ENCODE measurements around the gene PRXL2B.
"Not testable (repeated sequence)": the region's sequence is repeated elsewhere in the genome, so short reads cannot be mapped to it uniquely, and the experiment has no call there.

The PRXL2B gene

DNA sequence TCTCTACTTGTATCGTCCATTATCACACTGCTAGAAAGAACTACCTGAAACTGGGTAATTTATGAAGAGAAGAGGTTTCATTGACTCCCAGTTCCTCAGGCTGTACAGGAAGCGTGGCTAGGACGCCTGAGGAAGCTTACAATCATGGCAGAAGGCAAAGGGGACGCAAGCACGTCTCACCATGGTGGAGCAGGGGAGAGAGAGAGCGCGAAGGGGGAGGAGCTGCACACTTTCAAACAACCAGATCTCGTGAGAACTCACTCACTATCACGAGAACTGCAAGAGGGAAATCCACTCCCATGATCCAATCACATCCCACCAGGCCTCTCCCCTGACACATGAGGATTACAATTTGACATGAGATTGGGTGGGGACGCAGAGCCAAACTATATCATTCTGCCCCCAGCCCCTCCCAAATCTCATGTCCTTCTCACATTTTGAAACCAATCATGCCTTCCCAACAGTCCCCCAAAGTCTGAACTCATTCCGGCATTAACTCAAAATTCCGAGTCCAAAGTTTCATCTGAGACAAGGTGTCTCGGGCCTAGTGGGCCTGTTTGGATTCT, 38.2 kb downstream of the PRXL2B start:
- no peak for DNase-seq

GRCh38 chr1:2625311-2625710, 38.7 kb downstream of the PRXL2B start:
- DNase-seq = no peak

GRCh38 chr1:2625748-2626147, 39.2 kb downstream of the PRXL2B start:
- not testable (repeated sequence) for DNase-seq

DNA sequence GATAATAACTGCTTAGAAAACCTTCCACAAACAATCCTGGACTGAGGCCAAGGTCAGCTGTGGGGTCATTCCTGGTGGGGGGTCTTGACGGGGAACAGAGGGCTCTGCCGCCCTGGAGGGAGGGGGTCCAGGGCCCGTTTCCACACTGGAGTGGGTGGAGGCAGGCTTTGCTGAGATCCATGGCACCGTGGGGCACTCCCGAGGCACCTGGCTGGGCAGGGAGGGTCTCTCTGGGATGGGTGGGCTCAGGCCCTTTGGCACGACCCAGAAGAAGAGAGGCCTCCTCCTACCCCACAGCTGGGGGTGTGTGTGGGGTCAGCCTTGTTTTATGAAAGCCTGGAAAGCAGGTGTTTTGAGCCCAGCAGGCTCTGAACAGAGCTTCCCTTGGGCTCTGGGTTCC, 41.2 kb downstream of the PRXL2B start:
- DNase-seq = no peak

DNA sequence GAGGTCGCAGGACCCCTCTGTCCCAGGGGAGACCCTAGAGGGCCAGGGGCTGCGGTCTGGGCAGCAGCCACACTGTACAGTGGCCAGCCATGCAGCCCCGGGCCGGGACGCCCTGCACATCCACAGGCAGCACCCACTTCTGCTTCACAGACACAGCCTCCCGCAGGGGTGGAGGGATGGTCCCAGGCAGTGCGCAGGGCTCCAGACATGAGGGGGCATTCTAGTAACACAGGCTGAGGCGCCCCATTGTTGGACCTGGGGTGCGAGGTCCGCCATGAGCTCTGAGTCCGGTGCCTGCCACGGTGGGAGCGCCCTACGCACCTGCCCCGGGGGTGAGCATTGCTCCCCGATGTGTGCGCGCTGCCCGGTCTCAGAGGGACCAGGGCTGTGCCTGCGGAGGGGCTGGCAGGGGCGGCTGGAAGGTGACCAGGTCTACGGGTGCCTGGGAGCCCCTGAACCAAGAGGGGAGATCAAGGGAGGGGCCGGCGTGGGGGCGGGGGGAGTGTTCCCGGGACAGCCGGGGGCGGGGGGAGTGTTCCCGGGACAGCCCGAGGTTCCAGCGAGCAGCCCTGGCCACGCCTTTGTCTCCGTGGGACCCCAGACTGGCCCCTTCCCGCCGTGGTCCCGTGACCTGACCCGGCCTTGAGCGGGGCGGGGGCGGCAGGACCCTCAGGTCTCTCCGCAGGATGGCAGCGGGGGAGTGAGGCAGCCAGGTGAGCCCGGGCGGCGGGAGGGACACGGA, 41.8 kb downstream of the PRXL2B start:
- no peak for DNase-seq

DNA sequence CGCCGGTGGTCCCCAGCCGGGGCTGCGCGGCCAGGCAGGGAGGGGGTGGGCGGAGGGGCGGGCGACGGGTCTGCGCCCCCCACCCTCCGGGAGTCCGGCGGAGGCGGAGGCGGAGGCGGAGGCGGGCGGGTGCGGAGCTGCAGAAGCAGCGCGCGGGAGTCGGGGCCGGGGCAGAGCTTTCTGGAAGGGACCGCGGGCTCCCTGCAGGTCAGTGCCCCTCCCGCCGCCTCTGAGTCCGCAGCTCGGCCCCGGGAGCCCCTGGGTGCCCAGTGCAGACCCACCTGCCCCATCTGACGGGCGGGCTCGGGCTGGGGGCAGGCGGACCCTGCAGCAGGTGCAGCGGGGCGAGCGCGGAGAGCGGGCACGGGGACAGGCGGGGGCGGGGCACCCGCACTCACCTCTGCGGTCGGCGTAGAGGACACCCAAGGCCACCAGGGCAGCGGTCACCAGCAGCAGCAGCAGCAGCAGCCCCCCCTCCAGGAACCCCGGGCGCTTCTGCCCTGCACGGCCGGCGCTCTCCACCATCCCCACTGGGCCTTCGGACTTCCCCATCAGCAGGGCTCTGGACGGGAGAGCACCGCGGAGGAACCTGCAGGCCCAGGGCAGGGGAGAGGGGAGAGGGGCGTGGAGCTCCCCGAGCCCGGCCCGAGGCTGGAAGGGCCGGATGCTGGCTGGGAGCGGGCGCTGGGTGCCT, 42.5 kb downstream of the PRXL2B start:
- DNase-seq = no peak

- DNase-seq = no peak
Observed at GRCh38 chr1:2629627-2630497, 43.3 kb downstream of the PRXL2B start.

DNA sequence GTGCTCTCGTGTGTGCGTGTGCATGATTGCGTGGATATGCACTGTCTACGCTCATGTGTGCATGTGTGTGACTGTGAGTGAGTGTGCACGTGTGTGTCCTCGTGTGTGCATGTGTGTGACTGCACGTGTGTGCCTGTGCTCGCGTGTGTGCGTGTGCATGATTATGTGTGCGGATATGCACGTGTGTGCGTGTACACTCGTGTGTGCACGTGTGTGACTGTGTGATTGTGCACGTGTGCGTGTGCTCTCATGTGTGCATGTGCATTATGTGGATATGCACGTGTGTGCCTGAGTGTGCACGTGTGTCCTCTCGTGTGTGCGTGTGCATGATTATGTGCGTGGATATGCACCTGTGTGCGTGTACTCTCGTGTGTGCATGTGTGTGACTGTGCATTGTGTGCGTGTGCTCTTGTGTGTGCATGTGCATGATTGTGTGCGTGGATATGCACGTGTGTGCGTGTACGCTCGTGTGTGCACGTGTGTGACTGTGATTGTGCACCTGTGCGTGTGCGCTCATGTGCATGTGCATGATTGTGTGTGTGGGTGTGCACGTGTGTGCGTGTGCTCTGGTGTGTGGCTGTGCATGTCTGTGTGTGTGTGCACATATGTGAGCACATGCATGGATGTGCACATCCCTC, 44.0 kb downstream of the PRXL2B start:
- DNase-seq = no peak

GRCh38 chr1:2631136-2632050, 44.8 kb downstream of the PRXL2B start:
- no peak for DNase-seq

DNA sequence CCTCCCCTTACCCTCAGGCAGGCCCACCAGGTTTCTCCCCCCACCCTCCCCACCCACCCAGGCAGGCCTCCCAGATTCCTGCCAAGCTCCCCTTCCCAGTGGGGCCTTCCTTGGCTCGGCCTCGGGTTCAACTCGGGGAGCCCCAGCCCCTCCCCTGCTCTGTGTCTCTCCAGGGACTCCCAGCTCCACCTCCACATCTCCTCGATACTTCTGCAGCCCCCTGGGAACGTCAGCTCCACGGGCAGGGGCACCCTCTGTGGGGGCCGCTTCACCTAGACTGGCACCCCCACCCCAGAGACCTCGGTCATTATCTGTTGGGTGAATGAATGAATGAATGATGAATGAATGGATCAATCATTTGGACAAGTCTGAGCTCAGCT, 45.5 kb downstream of the PRXL2B start:
- no peak for DNase-seq

- no peak for DNase-seq
Observed at GRCh38 chr1:2632561-2633361, 46.2 kb downstream of the PRXL2B start, which contains the start of gene MMEL1. Gene MMEL1 (minus strand): TSS chr1:2633016. CDS start chr1:2629484, 3,532 bp downstream.

- DNase-seq = no peak
Observed at GRCh38 chr1:2633366-2633935, 46.9 kb downstream of the PRXL2B start.

- no peak for DNase-seq
Observed at GRCh38 chr1:2633936-2634491, 47.4 kb downstream of the PRXL2B start.

DNA sequence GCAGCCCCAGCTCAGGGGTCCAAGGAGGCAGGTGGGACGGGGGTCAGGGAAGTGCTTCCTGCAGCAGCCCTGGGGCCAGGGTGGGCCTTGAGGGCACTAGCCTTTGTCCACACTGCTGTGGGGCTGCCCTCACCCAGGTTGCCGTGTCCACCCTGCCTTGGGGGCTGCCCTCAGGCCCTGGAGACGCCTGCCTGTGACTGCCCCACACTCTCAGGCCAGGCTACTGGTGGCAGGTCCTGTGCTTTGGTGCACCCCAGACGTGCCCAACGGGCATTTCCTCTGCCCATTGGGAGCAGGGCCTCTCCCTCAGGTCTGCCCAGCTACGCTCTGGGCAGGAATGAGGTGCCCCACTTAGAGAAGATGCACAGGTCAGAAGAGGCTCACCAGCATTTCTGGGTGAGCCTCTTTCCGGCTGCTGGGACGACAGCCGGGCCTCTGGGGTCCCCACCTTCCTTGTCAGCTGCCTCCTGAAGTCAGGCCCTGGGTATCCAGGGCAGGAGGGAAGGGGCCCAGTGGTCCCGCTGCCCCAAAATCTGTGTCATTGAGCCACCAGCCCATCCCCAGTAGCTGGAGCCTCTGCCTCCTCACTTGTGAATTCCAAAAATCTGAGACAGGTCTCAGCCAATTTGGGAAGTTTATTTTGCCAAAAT, 48.9 kb downstream of the PRXL2B start:
- DNase-seq = no peak

DNA sequence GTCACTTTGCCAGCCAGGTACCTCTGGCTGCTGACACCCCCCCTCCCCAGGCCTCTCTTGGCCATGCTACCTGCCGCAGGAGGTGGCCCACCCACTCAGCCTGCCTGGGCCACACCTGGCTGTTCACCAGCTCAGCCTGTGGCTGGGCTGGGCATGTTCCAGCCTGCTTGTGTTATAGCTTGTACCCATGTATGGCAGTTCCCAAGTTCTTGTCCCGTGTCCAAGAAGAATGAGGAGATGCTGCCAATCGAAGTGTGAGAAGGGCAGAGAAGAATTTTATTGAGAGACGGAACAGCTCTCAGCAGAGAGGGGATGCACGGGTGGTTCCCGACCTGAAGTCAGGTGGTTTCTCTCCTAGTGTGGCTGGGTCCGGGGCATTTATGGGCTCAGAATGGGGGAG, 50.2 kb downstream of the PRXL2B start:
- no peak for DNase-seq

- no peak for DNase-seq
Observed at GRCh38 chr1:2637442-2638145, 51.0 kb downstream of the PRXL2B start.

GRCh38 chr1:2638466-2639115, 52.0 kb downstream of the PRXL2B start:
- no peak for DNase-seq

GRCh38 chr1:2639203-2639602, 52.6 kb downstream of the PRXL2B start:
- DNase-seq = no peak

Measured in hematopoietic multipotent progenitor cell treated with erythropoietin and hydrocortisone succinate and interleukin-3 and kit ligand, for 4 days (in vitro differentiated cells).